Vein endothelial cell (primary cell): Measurements from ENCODE around the gene C4orf33. TPM values are rescaled to one million over a fixed set of nuclear protein-coding genes. Genes with fewer than 3 reads are reported as not detected.

Experiments used
- total RNA-seq: library from RNA; depleted of rRNA; stranded (reverse); fragments of >200 nt; gene quantifications from 2 replicates; pipeline ENCODE4 v1.2.3, GENCODE V29; 2012

C4orf33 gene, protein sequence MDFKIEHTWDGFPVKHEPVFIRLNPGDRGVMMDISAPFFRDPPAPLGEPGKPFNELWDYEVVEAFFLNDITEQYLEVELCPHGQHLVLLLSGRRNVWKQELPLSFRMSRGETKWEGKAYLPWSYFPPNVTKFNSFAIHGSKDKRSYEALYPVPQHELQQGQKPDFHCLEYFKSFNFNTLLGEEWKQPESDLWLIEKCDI
- total RNA-seq: 4.6 and 5.8 TPM in 2 replicates

DNA sequence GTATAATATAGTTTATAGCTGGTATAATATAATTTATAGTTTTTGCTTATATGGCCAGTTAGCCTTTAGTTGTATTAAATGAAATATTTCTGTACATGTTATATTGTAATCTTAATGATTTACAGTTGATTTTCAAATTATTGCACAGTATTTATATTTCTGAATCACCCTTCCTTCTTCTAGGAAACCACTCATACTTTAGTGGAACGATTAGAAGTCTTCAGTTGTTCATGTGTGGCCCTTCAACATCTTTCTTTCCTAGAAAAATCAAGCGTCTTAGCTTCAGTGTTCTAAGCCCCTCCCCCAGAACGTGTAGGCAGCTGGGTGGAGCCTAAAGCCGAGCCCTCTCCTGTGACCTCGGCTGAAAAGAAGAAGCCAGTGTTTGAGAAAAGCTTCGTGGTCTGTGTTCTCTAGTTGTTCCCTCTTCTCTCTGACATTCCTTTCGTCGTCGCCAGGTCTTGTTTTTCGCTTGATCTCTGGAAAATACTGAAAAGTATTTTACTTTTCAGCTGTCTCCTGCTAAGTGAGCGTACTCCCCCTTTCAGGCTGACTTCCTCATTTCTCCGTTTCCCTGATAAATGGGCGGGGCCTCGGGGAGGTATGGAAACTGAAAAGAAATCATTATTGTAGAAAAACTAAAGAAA is at the start of gene C4orf33:
Gene C4orf33, plus strand, starts transcription at position 342 of the 644 bp plus-strand sequence. CDS start 6,459 bp downstream, outside the sequence.

DNA sequence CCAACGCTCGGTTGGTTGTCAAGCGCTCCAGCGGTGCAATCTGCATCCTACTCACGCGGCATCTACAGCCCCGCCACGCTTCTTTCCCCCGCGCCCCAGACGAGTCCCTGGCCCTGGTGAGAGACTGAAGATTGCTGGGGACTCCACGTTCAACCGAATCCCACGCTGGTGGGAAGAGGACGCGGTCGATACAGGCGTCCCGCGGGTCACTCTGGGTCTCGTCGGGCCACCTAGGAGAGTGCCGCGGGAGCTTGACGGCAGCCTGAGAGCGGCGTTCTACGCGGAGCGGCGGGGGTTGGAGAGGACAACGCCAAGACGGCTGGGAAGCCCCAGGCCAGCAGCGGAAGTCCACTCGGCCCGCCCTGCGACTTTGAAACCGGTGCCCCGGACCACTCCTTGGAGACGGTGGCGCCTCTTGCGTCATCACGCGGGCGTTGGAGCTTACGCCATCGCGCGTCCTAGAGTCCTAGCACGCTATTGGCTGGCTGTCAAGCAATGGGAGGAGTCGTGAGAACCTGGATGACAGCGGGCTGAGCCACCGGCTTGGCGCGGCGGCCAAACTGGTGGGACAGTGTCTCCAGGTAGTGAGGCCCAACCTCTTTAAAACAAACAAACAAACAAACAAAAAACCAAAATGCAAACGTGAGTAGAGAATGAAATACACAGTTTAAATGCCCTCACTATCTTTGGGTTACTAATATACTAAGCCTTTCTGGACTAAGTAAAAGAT is 2.6 kb upstream of the C4orf33 start, which contains the start of gene SCLT1:
Gene SCLT1, minus strand, starts transcription at position 349 of the 730 bp plus-strand sequence. CDS start 436 bp downstream, outside the sequence.

Other genes with a start within 250 kb of the C4orf33 start
- 10.1 and 11.6 TPM in 2 replicates for gene SCLT1, start 2.6 kb upstream of the C4orf33 start, total RNA-seq